KOPT-K1 (cell line): ENCODE results near the gene BLTP2.
"Not testable (repeated sequence)": the region's sequence is repeated elsewhere in the genome, so short reads cannot be mapped to it uniquely, and the experiment has no call there.

Experiments
- H3K27ac ChIP-seq: fragments of 200-600 bp; sonication (generic); 2 replicates; pipeline ENCODE4 v1.5.1; 2016; ENCODE audit warnings: antibody characterized with exemption, mild to moderate bottlenecking, low read depth, low read length; ENCODE audit not compliant: poor library complexity, severe bottlenecking
- H3K36me3 ChIP-seq: fragments of 200-600 bp; sonication (generic); 2 replicates; pipeline ENCODE4 v1.5.1; 2017; ENCODE audit warnings: antibody characterized with exemption, mild to moderate bottlenecking, low read length, moderate library complexity; ENCODE audit not compliant: insufficient read depth
- H3K9me3 ChIP-seq: fragments of 200-600 bp; sonication (generic); 2 replicates; pipeline ENCODE4 v1.5.1; 2017; ENCODE audit warnings: antibody characterized with exemption, low read length, mild to moderate bottlenecking; ENCODE audit not compliant: insufficient read depth, poor library complexity, severe bottlenecking

Gene BLTP2

GRCh38 chr17:28661635-28662526 is 16.9 kb upstream of the BLTP2 start, which contains the start of the genes SDF2 and SUPT6H:
SDF2 (minus strand) TSS chr17:28661906; CDS start chr17:28661876, 30 bp downstream.
SUPT6H (plus strand) TSS chr17:28662205; CDS start chr17:28673402, 11,197 bp downstream.
- H3K9me3 ChIP-seq, result no peaks in the 10 kb centered on the region
- peak within 1 kb of the TSS; percentile 97 for H3K27ac ChIP-seq
- H3K36me3 ChIP-seq, result peaks cover 59% of the 10 kb centered on the region

GRCh38 chr17:28659497-28659881 is 14.5 kb upstream of the BLTP2 start:
- H3K27ac ChIP-seq, H3K9me3 ChIP-seq: not testable (repeated sequence)
- peaks cover 59% of the 10 kb centered on the region for H3K36me3 ChIP-seq

GRCh38 chr17:28658766-28659496 is 14.0 kb upstream of the BLTP2 start:
- H3K27ac ChIP-seq, H3K9me3 ChIP-seq: not testable (repeated sequence)
- H3K36me3 ChIP-seq, result peaks cover 59% of the 10 kb centered on the region

- not testable (repeated sequence) for H3K9me3 ChIP-seq, H3K27ac ChIP-seq
- peaks cover 61% of the 10 kb centered on the region for H3K36me3 ChIP-seq
These were observed 13.4 kb upstream of the BLTP2 start for GRCh38 chr17:28658342-28658741.

GRCh38 chr17:28657756-28658155 is 12.8 kb upstream of the BLTP2 start:
- no peaks in the 10 kb centered on the region for H3K9me3 ChIP-seq
- no peak overlapping the region for H3K27ac ChIP-seq
- H3K36me3 ChIP-seq, result peaks cover 67% of the 10 kb centered on the region

GRCh38 chr17:28655160-28655559 is 10.2 kb upstream of the BLTP2 start:
- Histone ChIP-seq H3K27ac (no peak overlapping the region), H3K36me3 (peaks cover 89% of the 10 kb centered on the region), H3K9me3 (no peaks in the 10 kb centered on the region)

- H3K9me3 ChIP-seq, result no peaks in the 10 kb centered on the region
- H3K36me3 ChIP-seq, result peaks cover 57% of the 10 kb centered on the region
- H3K27ac ChIP-seq, result no peak overlapping the region
These were observed 3.7 kb upstream of the BLTP2 start for GRCh38 chr17:28648698-28649097.

- Histone ChIP-seq H3K27ac (peak overlapping the region; percentile 53), H3K36me3 (peaks cover 58% of the 10 kb centered on the region), H3K9me3 (no peaks in the 10 kb centered on the region)
These were observed 1.2 kb upstream of the BLTP2 start for GRCh38 chr17:28646039-28646754.

- Histone ChIP-seq H3K9me3 (no peaks in the 10 kb centered on the region), H3K36me3 (peaks cover 58% of the 10 kb centered on the region), H3K27ac (peak overlapping the region; percentile 77)
These were observed 600 bp upstream of the BLTP2 start for GRCh38 chr17:28645576-28645939.

- H3K27ac ChIP-seq, result peak overlapping the region; percentile 77
- peaks cover 62% of the 10 kb centered on the region for H3K36me3 ChIP-seq
- H3K9me3 ChIP-seq, result no peaks in the 10 kb centered on the region
These were observed 773 bp downstream of the BLTP2 start for GRCh38 chr17:28643983-28644786.

GRCh38 chr17:28641579-28641978 is 3.4 kb downstream of the BLTP2 start:
- Histone ChIP-seq H3K27ac (no peak overlapping the region), H3K36me3 (peaks cover 70% of the 10 kb centered on the region), H3K9me3 (no peaks in the 10 kb centered on the region)

- Histone ChIP-seq H3K27ac (no peak overlapping the region), H3K9me3 (no peaks in the 10 kb centered on the region), H3K36me3 (peaks cover 98% of the 10 kb centered on the region)
These were observed 9.5 kb downstream of the BLTP2 start for GRCh38 chr17:28635506-28635905.

- Histone ChIP-seq H3K36me3 (peaks cover 100% of the 10 kb centered on the region), H3K27ac (no peak overlapping the region), H3K9me3 (no peaks in the 10 kb centered on the region)
These were observed 10.6 kb downstream of the BLTP2 start for GRCh38 chr17:28634206-28634865.

- Histone ChIP-seq H3K36me3 (peaks cover 95% of the 10 kb centered on the region), H3K27ac (no peak overlapping the region), H3K9me3 (no peaks in the 10 kb centered on the region)
These were observed 18.1 kb downstream of the BLTP2 start for GRCh38 chr17:28626818-28627217.
